A673 (cell line): ENCODE results near the gene DDIAS.

Experiments
- CTCF ChIP-seq: fragments of 300-800, 200-600 bp; sonication (generic); conservative IDR thresholded peaks from 2 replicates; pipeline ENCODE4 v1.5.1; 2017; ENCODE audit warnings: low read depth, mild to moderate bottlenecking, antibody characterized with exemption, low read length, moderate library complexity, mixed read lengths
- EZH2 ChIP-seq: fragments of 200-600 bp; sonication (generic); IDR thresholded peaks from 2 replicates; pipeline ENCODE4 v1.6.1; 2017; ENCODE audit warnings: borderline replicate concordance, low read depth, mild to moderate bottlenecking, mixed read lengths, antibody characterized with exemption, low read length; ENCODE audit not compliant: poor library complexity, severe bottlenecking

GRCh38 chr11:82969811-82970210, 68.3 kb downstream of the DDIAS start:
- TF ChIP-seq CTCF: no peak
- no peak for TF ChIP-seq EZH2
